ENCODE data around the gene GFRA4. TPM values are rescaled to one million over a fixed set of nuclear protein-coding genes. Genes with fewer than 3 reads are reported as not detected.

GFRA4 gene
- total RNA-seq, 1 donor, result not detected

DNA sequence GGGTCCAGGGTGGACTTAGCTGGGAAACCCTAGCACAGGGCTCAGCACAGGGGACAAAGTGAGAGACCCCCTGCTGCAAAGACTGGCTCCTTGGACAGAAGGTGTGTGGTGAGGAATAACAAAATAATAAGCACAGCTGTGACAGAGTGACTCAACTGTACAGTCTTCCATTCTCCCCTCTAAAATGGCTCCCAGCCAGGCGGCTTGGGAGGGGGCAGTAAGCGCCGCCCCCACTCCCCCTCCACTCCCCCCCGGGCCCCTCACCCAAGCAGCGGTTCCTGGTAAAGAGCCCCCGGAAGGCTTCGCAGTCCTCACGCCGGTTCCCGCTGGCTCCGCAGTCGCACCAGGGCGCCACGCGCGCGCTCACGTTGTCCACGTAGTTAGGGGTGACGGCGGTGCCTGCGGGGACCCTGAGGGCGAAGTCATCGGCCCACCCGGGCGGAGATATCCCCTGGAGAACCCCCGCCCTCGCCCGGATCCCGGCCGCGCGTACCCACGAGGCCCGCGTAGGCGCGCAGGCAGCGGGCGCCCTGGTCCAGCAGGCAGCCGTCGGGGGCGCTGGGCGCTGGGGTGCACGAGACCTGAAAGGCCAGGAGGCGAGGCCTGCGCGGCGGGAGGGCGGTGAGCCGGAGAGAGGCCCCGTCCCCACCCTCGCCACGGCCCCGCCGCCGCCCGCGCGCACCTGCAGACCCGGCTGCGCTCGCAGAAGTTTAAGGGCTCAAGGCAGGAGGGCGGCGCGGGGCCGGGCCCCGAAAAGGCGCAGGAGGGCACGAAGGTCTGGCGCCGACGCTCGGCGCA lies 2.7 kb downstream of the GFRA4 start:
- TF ChIP-seq, protein P1, sequence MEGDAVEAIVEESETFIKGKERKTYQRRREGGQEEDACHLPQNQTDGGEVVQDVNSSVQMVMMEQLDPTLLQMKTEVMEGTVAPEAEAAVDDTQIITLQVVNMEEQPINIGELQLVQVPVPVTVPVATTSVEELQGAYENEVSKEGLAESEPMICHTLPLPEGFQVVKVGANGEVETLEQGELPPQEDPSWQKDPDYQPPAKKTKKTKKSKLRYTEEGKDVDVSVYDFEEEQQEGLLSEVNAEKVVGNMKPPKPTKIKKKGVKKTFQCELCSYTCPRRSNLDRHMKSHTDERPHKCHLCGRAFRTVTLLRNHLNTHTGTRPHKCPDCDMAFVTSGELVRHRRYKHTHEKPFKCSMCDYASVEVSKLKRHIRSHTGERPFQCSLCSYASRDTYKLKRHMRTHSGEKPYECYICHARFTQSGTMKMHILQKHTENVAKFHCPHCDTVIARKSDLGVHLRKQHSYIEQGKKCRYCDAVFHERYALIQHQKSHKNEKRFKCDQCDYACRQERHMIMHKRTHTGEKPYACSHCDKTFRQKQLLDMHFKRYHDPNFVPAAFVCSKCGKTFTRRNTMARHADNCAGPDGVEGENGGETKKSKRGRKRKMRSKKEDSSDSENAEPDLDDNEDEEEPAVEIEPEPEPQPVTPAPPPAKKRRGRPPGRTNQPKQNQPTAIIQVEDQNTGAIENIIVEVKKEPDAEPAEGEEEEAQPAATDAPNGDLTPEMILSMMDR (IDR thresholded peaks at IDR 0.05; ENCODE audit: insufficient read depth, low read length), result no peak
- H3K4me3 ChIP-seq (ENCODE audit: low read depth, low read length), result no peak overlapping the region
- DNase-seq (ENCODE audit: low read depth), result no peak

DNA sequence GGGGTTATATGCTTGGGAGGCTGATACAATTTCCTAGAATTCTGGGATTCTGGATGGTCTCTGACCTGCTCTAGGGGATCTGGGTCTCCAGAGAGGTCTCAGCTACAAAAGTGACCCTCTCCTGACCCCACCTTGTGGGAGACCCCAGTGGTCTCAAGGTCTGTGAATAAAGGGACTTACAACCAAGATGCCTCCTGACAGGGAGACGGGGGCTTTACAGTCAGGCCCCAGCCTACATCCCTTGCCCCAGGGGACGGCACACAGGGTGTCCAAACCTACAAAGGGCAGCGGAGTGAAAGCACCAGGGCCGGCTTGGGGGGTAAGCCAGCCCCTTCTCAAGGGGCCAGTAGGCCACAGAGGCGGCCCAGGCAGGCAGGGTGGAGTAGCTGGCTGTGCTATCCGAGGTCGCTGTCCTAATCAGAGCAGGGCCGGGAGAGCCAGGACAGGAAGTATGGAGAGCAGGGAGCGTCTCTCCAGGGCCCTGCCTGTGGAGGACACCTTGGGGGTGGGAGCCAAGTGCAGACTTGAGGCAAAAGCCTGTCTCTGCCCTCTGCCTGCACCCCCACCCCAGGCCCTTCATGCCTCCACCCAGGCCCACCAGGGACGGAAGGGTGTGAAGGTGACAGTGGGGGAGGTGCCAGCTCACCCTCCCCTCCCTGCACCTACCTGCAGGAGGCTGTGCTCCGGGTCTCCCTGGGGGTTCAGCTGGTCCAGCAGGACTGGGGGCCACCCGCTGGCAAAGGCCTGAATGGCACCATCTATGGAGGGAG lies 3.5 kb downstream of the GFRA4 start:
- TF ChIP-seq, protein P1 (IDR thresholded peaks at IDR 0.05; ENCODE audit: insufficient read depth, low read length), result no peak
- no peak overlapping the region for H3K4me3 ChIP-seq (ENCODE audit: low read depth, low read length)
- DNase-seq (ENCODE audit: low read depth), result no peak

DNA sequence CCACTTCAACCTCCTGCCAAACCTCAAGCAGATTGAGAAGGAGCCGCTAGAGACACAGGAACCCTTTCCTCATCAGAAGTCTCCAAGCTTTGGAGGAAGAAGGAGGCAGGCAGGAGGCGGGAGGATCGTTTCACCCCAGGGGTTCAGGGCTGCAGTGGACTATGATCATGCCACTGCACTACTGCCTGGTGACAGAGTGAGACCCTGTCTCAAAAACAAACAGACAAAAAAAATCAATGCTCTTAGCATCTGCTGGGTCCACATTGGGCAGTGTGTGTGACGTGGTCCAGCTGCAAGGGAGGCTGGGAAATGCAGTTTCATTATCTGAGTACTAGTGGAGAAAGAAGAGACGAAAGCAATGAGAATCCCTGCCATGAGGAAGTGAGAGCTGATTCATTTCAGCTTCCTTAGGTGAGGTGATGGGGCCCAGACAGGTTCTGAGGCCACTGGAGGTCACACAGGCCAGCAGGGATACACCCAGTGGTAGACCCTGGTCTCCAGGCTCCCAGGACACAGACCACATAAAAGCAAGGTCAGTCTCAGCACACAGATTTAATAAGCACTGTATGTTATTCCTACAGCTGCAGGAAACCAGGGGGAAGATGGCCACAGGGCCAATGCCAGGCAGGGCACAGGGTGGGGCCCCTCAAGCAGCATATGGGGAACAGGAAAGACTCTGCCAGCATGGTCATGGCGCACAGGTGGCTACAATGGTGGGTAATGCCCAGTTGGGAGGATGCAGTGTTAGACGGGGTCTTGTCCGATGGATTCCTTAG lies 4.3 kb downstream of the GFRA4 start:
- TF ChIP-seq, protein P1 (IDR thresholded peaks at IDR 0.05; ENCODE audit: insufficient read depth, low read length), result no peak
- no peak for DNase-seq (ENCODE audit: low read depth)
- H3K4me3 ChIP-seq (ENCODE audit: low read depth, low read length), result no peak overlapping the region

DNA sequence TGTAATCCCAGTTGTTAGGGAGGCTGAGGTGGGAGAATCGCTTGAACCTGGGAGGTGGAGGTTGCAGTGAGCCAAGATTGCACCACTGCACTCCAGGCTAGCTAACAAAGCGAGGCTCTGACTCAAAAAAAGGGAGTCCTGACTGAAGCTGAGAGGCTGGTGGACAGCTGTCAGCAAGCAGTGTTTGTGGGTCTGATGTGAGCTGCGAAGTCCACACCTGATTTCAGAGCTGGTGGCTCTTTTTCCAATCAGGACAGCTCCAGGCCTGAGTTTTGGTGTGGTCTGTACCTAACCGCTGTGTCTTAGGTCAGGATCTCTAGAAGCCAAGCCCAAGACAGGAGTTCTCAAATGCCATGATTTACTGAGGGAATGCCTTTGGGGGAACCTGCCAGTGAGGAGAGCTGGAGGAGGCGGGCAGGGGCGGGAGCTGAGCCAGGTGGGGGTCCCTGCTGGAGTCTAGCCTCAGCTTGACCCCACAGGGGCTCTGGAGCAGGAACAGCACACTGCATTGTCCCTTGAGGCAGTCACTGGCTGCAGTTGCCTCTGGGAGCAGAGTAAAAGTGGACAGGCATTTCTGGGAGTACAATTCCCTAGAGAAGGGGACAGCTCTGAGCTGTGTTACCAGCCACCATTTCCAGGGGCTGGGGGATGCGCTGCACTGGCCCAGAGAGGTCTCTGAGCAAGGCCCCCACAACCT lies 5.0 kb downstream of the GFRA4 start:
- TF ChIP-seq, protein P1 (IDR thresholded peaks at IDR 0.05; ENCODE audit: insufficient read depth, low read length), result no peak
- no peak overlapping the region for H3K4me3 ChIP-seq (ENCODE audit: low read depth, low read length)
- no peak for DNase-seq (ENCODE audit: low read depth)

DNA sequence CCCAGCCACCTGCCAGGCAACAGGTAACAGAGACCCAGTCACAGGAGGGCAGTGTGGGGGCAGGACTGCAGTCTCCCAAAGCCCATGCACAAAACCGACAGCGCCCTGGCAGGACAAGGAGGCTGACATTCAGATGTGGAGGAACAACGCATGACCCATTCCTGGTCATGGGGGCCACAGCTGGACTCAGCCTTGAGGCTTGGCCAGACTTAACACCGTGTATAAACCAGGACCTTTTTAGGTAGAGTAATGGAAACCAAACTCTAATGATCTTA lies 8.1 kb downstream of the GFRA4 start:
- TF ChIP-seq, protein P1 (IDR thresholded peaks at IDR 0.05; ENCODE audit: insufficient read depth, low read length), result no peak
- no peak overlapping the region for H3K4me3 ChIP-seq (ENCODE audit: low read depth, low read length)
- no peak for DNase-seq (ENCODE audit: low read depth)
